Mesenteric fat pad (tissue), 1 donor: ENCODE data around the gene PCP2. TPM values are rescaled to one million over a fixed set of nuclear protein-coding genes. Genes with fewer than 3 reads are reported as not detected.

Experiments
- DNase-seq: peaks from one replicate; pipeline ENCODE4 v3.0.0-alpha.2; 2020; ENCODE audit warnings: low spot score
- total RNA-seq: library from RNA; stranded (reverse); fragmentation: NEBNext Ultra II Directional; extraction: Animal tissue kit (Norgen Biotek cat#: 25700); gene quantifications from one replicate; pipeline ENCODE4 v1.2.1, GENCODE V29; 2021
- donor health status: DM: yes; HTN: yes; CAD: no.

PCP2 gene
- total RNA-seq, 1 donor from 2014 or later, result not detected

DNA sequence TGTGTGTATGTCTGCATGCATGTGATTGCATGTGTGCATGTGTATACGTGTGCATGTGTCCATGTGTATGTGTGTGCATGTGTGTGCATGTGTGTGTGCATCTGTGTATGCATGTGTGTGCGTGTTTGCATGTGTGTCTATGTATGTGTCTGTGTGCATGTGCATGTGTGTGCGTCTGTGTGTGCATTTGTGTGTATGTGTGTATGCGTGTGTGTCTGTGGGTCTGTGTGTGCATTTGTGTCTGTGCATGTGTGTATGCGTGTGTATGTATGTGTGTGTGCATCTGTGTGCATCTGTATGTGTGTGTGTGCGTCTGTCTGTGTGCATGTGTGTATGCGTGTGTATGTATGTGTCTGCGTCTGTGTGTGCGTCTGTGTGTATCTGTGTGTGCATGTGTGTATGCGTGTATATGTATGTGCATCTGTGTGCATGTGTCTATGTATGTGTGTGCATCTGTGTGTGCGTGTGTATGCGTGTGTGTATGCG lies 6.4 kb upstream of the PCP2 start:
- DNase-seq, result no peak

DNA sequence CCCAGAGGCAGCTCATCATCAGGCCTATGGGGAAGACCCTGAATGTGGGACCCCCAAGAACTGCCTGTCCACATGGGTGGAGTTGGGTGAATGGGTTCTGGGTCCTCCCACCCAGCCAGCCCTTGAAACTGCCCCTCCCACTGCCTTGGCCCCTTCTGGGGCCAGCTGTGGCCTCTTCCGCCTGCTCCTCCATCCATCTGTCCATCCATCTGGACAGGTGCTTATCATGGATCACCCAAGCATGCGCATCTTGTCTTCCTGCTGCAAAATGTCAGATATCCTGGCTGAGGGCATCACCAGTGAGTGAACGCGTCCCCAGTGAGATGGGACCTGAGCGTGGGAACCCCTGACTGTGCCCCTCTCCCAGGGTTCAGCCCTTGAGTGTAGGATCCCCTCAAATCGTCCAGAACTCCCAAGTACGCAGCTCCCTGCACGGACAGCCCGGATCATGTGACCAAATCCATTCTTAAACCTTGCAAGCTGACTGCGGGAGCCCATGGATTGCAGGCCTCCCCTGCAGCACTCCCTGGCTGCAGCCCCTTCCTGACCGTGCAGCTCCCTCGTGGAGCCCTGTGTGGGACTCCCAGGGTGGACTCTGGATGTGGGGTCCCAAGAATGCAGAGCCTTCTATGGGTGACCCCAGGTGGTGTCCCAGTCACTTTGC lies 5.4 kb upstream of the PCP2 start:
- no peak for DNase-seq

DNA sequence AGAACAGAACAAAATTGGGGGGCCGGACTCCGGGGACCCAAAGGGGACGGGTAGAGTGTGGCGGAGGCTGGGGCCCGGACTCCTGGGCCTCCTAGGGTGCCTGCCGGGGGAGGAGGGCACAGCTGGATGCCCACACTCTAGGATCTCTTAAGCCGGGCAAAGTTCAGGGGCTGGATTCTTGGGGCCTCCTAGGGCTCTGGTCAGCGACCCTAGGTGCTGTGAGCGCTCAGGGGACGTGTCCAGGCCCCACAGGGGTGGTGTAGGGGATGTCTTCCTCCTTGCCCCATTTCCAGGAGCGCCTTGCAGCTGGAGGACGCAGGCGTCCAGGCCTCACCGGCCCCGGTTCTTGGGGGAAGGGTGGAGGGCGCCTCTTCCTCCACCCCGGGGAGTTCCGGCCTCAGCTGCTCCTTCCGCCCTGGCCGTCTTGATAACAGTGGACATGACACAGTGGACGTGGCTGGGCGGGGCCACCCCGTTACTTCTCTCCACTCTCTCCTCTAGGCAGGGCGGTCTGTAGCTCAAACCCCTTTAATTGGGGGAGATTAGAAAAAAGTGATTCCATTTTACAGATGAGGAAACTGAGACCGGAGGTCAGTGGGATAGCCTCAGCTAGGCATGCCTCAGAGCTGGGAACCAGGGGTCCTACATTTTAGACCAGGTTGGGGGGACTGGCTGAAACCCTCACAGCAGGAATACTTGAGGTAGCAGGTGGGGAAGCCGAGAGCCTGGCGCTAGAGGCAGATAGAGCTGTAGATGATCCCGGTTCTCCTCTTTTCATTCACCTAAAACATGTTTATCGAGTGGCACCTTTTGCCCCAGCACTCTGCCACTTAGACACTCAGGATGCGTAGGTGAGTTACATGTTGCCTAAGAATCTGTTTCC lies 4.1 kb upstream of the PCP2 start:
- DNase-seq, result no peak

DNA sequence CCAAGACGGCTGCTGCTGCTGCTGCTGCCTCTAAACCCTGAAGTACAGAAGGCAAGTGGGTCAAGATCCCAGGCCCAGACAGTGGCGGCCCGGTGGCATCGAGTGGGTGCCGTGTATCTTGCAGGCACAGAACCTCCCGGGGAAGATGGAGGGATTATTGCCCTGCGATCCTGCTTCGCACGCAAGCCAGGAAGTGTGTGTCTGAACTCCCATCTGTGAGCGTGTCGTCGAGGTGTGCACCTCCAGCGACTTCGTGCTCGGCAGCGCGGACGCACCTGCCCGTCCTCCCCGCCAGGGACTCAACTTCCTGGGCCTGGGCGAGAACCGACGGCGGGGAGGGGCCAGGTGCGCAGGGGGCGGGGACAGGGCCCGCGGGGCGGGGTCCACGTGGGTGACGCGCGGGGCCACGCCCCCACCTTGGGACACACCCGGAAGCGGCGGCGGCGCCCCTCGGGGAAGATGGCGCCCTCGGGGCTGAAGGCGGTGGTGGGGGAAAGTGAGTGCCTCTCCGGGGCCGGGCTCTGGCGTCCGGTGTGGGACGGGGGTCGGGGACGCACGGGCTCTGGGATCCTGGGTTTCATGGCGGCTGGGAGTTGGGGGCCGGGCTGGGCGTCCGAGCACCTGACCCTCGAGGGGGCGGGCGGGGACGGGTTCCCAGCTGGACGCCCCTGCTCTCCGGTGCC lies 3.3 kb upstream of the PCP2 start, which contains the start of gene STXBP2:
STXBP2 (plus strand) TSS at position 420 of the 683 bp plus-strand sequence; CDS start at position 460, 40 bp downstream.
- DNase-seq, result peak; percentile 94

DNA sequence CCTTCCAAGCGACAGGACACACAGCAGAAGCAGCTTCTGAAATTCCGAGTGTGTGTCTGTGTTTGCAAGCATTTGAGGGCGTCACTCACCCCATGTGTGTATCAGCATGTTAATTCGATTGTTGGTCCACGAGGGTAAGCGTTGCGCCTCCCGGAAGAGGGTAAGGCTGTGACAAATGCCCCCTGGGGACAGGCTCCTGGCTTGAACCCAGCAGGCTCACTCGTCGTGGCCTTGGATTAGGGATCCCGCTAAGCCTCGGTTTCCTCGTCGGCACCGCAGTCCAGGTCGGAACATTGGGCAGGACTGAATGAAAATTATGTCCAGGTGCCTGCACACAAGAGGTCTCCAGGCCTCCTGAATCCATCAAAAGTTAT lies 2.8 kb upstream of the PCP2 start:
- no peak for DNase-seq

DNA sequence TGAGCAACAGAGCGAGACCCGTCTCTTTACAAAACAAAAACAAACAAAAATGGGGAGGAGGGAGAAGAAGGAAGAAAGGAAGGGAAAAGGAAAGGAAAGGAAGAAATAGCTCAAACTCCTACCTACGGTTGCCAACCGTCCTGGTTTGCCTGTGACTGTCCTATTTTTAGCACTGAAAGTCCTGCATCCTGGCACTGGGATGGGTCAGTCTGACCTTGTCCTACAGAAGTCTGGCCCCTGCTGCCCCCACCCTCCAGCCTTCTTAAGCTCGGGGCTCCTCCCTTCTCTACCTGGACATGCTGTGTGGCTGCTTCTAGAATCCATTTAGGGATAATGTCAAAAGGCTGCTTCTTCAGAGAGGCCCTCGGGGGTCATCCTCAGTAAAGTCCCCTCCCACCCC lies 2.2 kb upstream of the PCP2 start:
- DNase-seq, result no peak

DNA sequence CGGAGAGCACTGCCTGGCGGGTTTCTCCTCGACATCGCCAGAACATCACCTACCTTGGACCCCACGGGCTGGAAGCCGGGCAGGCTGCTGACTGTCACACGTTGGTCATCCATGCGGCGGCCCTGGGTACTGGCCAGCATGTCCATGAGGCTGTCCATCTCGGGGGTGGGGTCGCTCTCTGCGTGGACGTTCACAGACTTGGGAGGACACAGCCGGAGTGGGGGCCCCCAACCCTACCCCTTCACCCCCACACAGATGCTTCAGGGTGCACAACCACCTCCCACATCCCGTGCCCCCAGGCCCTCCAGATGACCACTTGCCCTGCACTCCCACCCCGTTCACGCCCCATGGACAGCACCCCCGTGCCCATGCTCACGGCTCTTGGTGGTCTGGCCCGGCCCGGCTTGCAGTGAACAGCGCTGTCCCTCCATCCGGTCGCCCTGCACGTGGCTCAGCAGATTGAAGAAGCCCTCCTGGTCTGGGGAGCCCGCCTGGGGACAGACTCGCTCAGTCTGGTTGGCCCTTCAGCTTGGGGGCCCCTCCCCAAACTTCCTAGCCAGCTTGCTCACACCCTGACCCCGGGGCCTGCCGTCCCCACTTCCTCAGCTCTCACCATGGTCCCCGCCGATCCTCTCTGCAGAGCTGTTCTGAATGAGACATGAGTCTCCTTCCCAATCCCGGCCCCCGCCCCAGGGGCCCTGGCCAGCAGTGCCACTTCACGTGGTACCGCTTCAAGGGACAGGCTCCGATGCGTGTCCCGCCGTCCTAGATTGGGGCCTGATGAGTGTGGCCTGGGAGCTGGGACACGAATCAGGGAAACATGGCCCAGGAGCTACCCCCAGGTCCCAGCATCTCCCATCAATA lies 947 bp downstream of the PCP2 start:
- DNase-seq, result no peak

DNA sequence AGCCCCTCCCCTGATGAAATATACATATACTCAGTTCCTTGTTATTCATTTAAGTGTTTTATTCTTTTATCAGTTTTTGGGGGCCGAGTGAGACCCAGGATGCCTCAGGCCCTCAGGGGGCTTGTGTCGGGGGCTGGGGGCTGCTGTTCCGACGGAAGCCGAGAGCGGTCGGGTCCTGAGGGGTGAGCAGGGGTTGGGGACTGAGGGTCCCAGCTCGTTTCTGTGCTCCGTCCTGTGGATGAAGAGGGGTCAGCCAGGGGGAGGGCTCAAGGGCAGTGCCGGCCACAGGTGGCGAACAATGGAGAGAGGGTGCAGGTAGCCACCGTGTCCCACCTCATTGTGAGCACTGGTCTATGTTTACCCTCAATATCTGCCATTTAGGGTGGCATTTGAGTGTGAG lies 1.9 kb downstream of the PCP2 start:
- no peak for DNase-seq

DNA sequence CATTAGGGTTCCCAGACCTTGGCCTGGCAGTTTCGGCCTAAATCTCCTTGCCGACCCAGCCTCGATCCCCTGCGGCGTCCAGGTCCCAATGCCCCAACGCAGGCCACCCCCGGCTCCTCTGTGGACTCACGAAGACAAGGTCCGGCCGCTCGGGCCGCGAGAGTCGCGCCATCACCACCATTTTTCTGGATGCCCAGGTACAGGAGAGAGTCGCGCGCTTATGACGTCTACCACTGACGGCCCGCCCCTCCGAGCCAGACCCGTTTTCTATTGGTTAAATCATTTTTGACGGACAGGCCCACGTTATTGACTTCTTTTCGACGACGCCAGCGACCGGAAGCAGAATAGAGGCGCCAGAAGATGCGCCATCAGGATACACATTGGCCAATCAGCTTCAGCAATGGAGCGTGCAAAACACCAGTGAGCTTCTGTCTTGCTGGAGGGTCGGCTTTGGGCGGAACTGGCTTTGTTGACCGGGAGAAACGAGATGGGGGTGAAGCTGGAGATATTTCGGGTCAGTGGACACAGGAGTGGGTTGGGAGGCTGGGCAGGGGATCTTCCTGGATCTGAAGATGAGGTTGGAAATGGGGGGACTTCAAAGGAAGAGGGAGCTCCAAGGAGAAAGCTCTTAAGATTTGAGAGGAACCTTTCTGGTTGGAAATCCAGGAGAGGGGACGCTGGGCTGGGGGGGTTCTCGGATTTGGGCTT lies 4.0 kb downstream of the PCP2 start, which contains the start of the genes PET100 and XAB2:
PET100 (plus strand) TSS at position 447 of the 708 bp plus-strand sequence; CDS start at position 488, 41 bp downstream.
XAB2 (minus strand) TSS at position 199 of the 708 bp plus-strand sequence; CDS start at position 181, 18 bp downstream.
- DNase-seq, result peak; percentile 97

DNA sequence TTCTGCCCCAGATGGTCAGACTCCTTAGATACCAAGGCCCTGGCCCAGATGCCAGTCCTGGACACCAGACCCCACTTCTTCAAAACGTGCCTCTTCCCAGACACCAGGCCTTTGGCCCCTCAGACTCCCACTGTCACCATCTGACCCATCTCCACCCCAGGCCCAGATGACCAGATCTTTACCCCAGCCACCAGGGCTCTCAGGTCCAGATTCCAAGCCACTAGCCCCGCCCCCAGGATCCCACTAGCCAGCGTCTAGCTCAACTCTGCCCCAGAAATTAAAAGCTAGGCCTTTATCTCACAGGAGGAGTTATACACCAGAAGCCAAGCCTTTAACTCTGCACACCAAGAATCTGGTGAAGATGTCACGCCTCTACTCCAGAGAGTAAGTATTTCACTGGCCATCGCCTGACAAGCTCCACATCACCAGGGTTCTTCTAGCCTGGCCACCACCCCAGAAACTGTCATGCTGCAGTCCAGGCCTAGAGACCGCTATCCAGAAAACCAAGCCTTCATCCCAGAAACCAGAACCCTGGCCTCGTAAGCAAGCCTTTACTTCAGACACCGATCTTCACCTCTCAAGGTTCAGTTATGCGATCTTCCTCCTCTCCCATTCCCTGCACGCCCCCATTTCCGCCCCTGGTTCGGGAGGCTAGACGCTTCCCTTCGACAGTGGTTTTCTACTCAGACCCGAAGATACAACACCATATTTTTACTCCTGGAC lies 4.8 kb downstream of the PCP2 start:
- no peak for DNase-seq

DNA sequence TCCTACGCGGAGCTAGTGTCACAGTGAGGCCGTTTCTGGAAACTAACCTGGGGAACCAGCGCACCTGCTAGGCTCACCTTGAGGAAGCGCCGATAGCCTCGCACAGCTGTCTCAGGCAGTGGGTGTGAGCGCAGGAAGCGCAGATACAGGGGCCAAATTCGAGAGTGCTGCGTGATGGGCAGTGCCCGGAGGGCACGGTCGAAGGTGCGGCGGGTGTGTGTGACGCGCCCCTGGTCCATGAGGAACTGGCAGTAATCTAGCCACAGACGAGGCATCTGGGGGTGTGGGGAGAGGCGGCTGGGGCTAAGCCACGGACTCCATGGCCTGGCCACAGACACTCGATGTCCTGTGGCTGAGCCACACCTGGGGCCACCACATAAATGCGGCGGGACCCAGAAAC lies 6.4 kb downstream of the PCP2 start:
- no peak for DNase-seq

DNA sequence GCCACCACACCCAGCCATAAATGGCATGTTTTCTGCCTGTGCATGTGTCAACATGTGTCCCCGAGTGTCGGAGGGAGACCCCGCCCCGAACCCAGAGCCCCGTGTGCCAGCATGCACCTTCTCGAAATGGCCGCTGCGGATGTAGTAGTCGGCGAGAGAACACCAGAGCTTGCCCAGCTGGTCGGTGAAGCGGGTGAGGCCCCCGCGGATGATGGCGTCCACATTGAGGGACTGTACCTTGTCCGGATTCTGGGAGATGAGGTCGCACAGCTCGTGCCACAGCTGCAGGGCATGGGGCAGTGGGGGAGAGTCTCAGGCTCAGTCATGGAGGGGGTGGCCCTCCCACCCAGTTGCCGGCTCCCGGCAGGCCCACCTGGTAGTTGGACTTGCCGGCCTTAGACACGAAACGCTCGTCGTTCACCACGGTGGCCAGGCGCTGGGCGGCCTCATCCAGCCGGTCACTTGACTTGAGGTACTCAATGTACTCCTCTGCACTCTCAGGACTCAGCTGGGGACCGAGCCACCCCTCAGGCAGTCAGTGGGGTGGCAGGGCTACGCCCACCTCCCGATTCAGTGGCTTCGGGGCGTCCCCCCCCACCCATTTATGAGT lies 7.7 kb downstream of the PCP2 start:
- DNase-seq, result no peak

DNA sequence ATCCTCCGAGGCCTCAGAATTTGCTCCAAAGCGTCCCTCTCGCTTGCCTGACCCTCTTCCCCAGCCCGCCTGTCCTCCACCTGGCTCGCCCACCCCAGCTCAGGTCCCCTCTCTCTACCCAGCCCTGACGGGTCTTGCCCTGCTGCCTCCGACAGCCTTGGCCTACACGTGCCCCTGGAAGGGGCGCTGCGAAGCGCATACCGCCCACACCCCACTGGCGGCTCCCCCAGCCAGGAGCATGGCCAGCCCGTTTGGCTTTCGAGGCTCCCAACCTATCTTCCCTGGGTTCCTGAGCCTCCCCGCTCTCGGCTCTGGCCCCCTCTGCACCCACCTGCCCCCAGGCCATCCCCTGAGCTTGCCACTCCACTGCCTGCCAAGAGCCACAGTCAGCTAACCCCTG lies 8.7 kb downstream of the PCP2 start:
- DNase-seq, result no peak

DNA sequence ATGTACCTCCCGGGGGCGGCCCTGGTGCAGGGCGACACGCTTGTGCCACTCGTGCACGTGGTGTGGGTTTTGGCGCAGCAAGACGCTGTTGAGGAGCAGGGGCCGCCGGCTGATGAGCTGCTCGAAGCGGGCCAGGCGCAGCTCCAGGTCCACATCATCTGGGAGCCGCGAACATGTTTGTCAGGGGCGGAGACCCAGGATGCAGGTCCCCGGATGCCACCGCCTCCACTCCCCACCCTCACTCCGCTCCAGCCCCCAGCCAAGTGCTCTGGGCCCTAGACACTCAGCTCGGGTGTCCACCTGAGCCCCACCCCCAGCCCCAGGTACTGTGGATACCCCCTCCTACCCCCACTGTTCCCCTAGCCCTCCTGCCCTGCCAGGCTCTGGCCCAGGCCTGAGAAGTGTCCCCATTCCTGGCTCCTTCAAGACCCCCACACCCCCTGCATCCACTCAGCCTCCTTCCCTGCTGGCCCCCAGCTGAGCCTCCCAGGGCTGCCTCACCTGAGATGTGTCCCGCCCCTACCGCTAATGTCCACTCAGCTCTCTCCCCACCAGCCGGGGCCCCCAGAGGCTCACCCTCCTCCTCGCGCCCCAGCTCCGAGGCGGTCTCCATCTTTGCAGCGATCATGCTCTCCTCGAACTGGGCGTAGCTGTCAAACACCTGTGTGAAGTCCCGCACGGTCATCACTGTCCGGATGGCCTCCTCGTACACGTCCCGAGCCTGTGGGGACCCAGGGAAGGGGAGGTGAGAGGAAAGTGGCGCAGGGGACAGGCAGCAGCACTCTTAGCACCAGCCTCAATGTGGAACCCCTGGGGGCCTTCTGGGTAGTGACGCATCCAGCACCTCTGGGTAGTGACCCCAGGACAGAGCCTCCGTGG lies 9.6 kb downstream of the PCP2 start:
- DNase-seq, result no peak

DNA sequence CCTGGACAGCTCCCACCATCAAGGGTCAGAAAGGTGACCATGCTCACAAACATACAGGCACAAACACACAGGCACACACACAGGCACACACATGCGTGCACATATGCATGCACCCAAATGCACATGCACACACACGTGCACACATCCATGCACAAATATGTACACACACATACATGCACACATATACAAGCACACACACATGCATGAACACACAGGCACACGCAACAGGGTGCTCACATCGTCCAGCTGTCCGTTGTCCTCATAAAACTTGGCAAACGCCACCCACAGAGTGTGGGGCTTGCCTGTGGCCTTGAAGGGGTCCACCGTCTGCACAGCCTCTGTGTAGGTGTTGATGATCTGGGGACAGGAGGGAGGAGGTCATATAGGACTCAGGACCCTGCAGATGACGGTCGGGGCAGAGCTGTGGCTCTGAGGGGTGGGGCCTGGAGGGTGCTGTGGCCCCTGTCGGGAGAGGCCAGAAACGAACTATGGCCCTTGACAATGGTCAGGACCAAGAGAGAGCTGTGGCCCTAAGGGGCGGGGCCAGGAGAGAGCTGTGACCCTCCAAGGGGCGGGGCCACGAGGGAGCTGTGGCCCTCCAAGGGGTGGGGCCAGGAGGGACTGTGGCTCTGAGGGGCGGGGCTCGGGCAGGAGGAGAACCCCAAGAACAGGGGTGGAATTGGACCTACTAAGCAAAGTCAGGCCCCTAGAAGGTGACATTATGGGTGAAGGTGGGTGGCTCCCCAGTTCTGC lies 10.4 kb downstream of the PCP2 start:
- DNase-seq, result no peak

DNA sequence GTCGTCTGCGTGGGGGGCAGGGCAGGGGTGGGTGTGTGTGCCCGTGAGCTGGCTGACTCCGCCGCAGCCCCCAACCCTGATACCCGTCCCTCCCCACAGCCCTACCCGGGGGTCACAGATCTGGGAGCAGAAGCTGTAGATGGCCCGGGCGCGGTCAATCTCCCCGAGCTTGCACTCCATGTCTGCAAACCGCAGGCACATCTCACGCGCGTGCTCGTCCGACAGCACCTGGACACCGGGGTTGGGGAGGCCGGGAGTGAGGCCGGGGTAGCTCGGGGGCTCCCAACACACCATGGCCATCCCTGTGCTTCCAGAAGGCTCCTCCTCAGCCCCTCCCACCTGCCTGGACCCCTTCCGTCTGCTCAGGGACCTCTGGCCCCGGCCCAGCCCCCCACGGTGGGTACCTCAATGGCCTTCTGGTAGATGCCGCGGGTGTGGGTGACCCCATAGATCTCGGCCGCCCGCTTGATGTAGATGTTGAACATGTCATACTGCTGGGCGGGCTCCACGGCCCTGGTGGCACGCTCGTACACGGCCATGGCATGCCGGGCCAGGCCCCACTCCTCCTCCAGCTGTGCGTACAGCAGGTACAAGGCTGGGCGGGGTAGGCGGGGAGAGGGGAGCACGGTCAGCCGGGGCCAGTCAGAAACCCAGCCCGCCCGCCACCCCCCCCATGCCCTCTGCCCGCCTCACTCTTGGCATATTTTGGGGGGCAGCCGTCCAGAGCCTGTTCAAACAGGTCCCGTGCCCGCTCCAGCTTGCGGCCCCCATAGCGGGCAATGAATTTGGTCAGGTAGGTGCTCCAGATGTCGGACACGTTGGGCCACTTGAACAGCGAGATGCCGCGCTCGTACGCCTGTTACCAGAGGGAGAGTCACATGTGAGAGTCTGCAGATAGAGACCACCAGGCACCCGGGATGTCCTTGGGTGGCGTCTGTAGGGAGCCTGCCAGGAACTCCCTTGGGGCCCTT lies 12.8 kb downstream of the PCP2 start:
- no peak for DNase-seq
